Lower lobe of right lung (tissue), 2 donors: ENCODE results near the gene ATOX1. TPM values are rescaled to one million over a fixed set of nuclear protein-coding genes. Genes with fewer than 3 reads are reported as not detected.

Source experiments
- ATAC-seq, 2 donors: fragments of 200-7000 bp; cut with Tn5 transposase; one replicate each; pipeline ENCODE4 v1.9.1; 2020 to 2022; ENCODE audit warnings: mild to moderate bottlenecking in 2 of 2, moderate library complexity in 2 of 2
- DNase-seq: peaks from one replicate; pipeline ENCODE4 v3.0.0-alpha.2; 2020
- H3K27ac ChIP-seq: fragments of 200-600 bp; one replicate; pipeline ENCODE4 v1.8.0; 2022
- H3K27me3 ChIP-seq: fragments of 200-600 bp; one replicate; pipeline ENCODE4 v1.8.0; 2022; ENCODE audit warnings: low read depth
- H3K36me3 ChIP-seq: fragments of 200-600 bp; one replicate; pipeline ENCODE4 v1.8.0; 2022; ENCODE audit warnings: mild to moderate bottlenecking
- H3K4me1 ChIP-seq: fragments of 200-600 bp; one replicate; pipeline ENCODE4 v1.8.0; 2022
- H3K4me3 ChIP-seq: fragments of 200-600 bp; one replicate; pipeline ENCODE4 v1.8.0; 2022; ENCODE audit warnings: mild to moderate bottlenecking
- H3K9me3 ChIP-seq: fragments of 200-600 bp; one replicate; pipeline ENCODE4 v1.8.0; 2022
- CTCF ChIP-seq: fragments of 200-600 bp; IDR thresholded peaks from one replicate; pipeline ENCODE4 v1.8.0; 2022; ENCODE audit warnings: antibody characterized with exemption, mild to moderate bottlenecking
- intact Hi-C: fragments of 100-400 bp; cut with DNase I; formaldehyde crosslinking; loops from one replicate; pipeline ENCODE4 v1.11.0; 2022
- total RNA-seq: library from RNA; stranded (reverse); fragmentation: NEBNext Ultra II Directional; extraction: Animal tissue kit (Norgen Biotek cat#: 25700); gene quantifications from one replicate; pipeline ENCODE4 v1.2.1, GENCODE V29; 2021
- donor health status: DM: no; HTN: yes; CAD: no; lungs with severe emphysema.

Gene ATOX1
- total RNA-seq, 1 donor from 2014 or later: 68.2 TPM

GRCh38 chr5:151766975-151767374, 8.5 kb upstream of the ATOX1 start:
- Histone ChIP-seq H3K36me3 (no peaks in the 10 kb centered on the region), H3K4me3 (no peak overlapping the region), H3K4me1 (peaks cover 8% of the 10 kb centered on the region), H3K9me3 (no peaks in the 10 kb centered on the region), H3K27ac (no peak overlapping the region), H3K27me3 (no peaks in the 10 kb centered on the region)
- intact Hi-C loops: no loop called here
- no peak for TF ChIP-seq CTCF
- no peak for DNase-seq
- no peak for ATAC-seq

- Histone ChIP-seq H3K4me3 (no peak overlapping the region), H3K9me3 (no peaks in the 10 kb centered on the region), H3K27ac (no peak overlapping the region), H3K4me1 (peaks cover 1% of the 10 kb centered on the region), H3K36me3 (no peaks in the 10 kb centered on the region), H3K27me3 (no peaks in the 10 kb centered on the region)
- TF ChIP-seq CTCF: no peak
- DNase-seq: no peak
- ATAC-seq: no peak
- intact Hi-C loops: no loop called here
Measured at GRCh38 chr5:151764801-151765200, 6.4 kb upstream of the ATOX1 start.

DNA sequence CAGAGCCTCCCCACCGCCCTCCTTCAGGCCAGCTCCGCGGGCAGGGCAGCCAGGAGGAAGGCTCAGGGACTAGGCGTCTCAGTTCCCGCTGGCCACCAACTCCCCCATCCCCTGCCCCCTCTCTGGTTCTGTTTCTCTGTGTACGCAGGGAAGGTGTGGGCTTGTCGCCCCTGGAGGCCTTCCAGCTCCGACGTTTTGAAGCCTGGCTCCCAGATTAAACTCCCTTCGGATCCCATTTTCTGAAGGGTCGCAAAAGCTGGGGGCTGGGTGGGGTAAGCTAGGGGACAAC, 346 bp downstream of the ATOX1 start:
- Histone ChIP-seq H3K4me1 (peaks cover 22% of the 10 kb centered on the region), H3K36me3 (no peaks in the 10 kb centered on the region), H3K27ac (peak overlapping the region; percentile 84), H3K27me3 (no peaks in the 10 kb centered on the region), H3K9me3 (no peaks in the 10 kb centered on the region), H3K4me3 (peak overlapping the region; percentile 75)
- peak; percentile 65 to 74 for ATAC-seq
- peak; percentile 54 for DNase-seq
- intact Hi-C loops: no loop called here
- TF ChIP-seq CTCF: no peak

DNA sequence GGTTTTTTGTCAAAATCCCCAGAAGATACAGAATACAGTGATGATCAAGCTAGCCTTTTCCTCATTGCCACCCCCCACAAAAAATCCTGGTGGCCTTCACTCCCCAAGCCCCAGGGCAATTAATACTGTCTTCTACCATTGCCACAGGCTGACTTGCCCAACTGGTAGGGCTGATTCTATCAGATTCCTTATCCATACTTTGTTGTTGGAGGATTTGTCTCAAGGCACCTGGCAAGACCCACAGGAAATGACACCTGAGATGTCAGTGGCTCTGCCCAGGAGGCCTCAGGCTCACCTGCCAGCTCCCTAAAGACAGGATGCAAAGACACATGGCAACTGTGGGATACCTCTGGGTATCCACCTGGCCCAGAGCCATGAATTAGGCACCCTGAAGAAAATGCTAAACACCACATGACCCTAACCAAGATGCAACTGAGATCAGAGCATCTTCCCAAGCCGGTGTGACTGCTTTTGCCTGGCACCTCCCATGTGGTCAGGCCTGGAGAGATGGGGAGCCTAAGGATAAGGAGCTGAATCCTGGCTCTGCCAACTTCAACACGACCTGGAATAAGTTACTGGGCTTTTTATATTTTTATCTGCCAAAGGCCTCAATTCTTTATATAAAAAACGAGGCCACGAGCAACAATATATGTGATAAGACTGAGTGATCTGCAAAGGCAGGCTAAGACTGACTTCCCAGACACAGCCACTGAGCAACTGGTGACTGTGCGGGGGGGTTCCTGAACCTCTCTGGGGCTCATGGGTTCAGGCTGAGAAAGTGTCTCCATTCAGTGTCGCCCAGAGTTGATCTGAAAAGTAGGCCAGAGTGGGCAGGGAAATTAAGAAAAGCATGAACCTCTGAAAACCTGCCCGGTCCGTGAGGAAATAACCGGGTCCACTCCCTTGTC, 944 bp downstream of the ATOX1 start:
- Histone ChIP-seq H3K9me3 (no peaks in the 10 kb centered on the region), H3K4me1 (peaks cover 22% of the 10 kb centered on the region), H3K4me3 (peak overlapping the region; percentile 75), H3K27me3 (no peaks in the 10 kb centered on the region), H3K27ac (peak overlapping the region; percentile 84), H3K36me3 (no peaks in the 10 kb centered on the region)
- TF ChIP-seq CTCF: no peak
- peak; percentile 38 to 46 for ATAC-seq
- no peak for DNase-seq
- intact Hi-C loops: no loop called here

- Histone ChIP-seq H3K27me3 (no peaks in the 10 kb centered on the region), H3K4me1 (peaks cover 22% of the 10 kb centered on the region), H3K36me3 (no peaks in the 10 kb centered on the region), H3K4me3 (no peak overlapping the region), H3K27ac (no peak overlapping the region), H3K9me3 (no peaks in the 10 kb centered on the region)
- ATAC-seq: no peak
- intact Hi-C loops: no loop called here
- no peak for TF ChIP-seq CTCF
- DNase-seq: no peak
Measured at GRCh38 chr5:151755383-151755782, 3.0 kb downstream of the ATOX1 start.
